ENCODE measurements around the gene GP9.

GP9 gene

GRCh38 chr3:129030611-129031010 is 30.0 kb upstream of the GP9 start:
- DNase-seq, result no peak

GRCh38 chr3:129031476-129032215 is 28.9 kb upstream of the GP9 start:
- no peak for DNase-seq

GRCh38 chr3:129032716-129033115 is 27.9 kb upstream of the GP9 start:
- DNase-seq, result no peak

- no peak for DNase-seq
These were observed 27.4 kb upstream of the GP9 start for GRCh38 chr3:129033151-129033550.

GRCh38 chr3:129033633-129034321 is 26.8 kb upstream of the GP9 start:
- no peak for DNase-seq

- no peak for DNase-seq
These were observed 25.9 kb upstream of the GP9 start for GRCh38 chr3:129034642-129035041.

- no peak for DNase-seq
These were observed 25.0 kb upstream of the GP9 start for GRCh38 chr3:129035360-129036221.

GRCh38 chr3:129036222-129037092 is 24.1 kb upstream of the GP9 start:
- DNase-seq, result no peak

GRCh38 chr3:129037093-129037419 is 23.5 kb upstream of the GP9 start:
- no peak for DNase-seq

GRCh38 chr3:129038121-129038855 is 22.3 kb upstream of the GP9 start:
- no peak for DNase-seq

- no peak for DNase-seq
These were observed 21.1 kb upstream of the GP9 start for GRCh38 chr3:129039271-129040038.

- no peak for DNase-seq
These were observed 20.6 kb upstream of the GP9 start for GRCh38 chr3:129040039-129040336.

- DNase-seq, result no peak
These were observed 19.8 kb upstream of the GP9 start for GRCh38 chr3:129040579-129041300.

- no peak for DNase-seq
These were observed 14.9 kb upstream of the GP9 start for GRCh38 chr3:129045675-129046036.

- DNase-seq, result no peak
These were observed 14.4 kb upstream of the GP9 start for GRCh38 chr3:129046037-129046731.

- DNase-seq, result no peak
These were observed 13.6 kb upstream of the GP9 start for GRCh38 chr3:129046732-129047552.

- no peak for DNase-seq
These were observed 13.1 kb upstream of the GP9 start for GRCh38 chr3:129047553-129047839.

- DNase-seq, result no peak
These were observed 9.9 kb upstream of the GP9 start for GRCh38 chr3:129050556-129051295.

GRCh38 chr3:129051871-129052340 is 8.7 kb upstream of the GP9 start:
- DNase-seq, result no peak

All from NCI-H226 (cell line).